Left lung (tissue), 10 donors: ENCODE data around the gene HEXIM1. TPM values are rescaled to one million over a fixed set of nuclear protein-coding genes. Genes with fewer than 3 reads are reported as not detected.
A peak's percentile ranks its signal among the peaks of the same experiment; 100 is the strongest.

Source experiments
- ATAC-seq: fragments of 200-7000 bp; cut with Tn5 transposase; one replicate; pipeline ENCODE4 v1.9.1; 2020; ENCODE audit warnings: moderate library complexity
- DNase-seq, 4 donors: peaks; one replicate each; pipeline ENCODE4 v3.0.0-alpha.2; 2013 to 2020
- H3K27ac ChIP-seq, 2 donors: fragments of 200-600 bp; sonication (generic) in 1 of 2; one replicate each; pipeline versions ENCODE4 v1.5.0 to v1.8.0; 2020 to 2021
- H3K27me3 ChIP-seq, 2 donors: fragments of 200-600 bp; sonication (generic) in 1 of 2; one replicate each; pipeline versions ENCODE4 v1.5.0 to v1.8.0; 2020 to 2021
- H3K36me3 ChIP-seq, 2 donors: fragments of 200-600 bp; sonication (generic) in 1 of 2; one replicate each; pipeline versions ENCODE4 v1.5.0 to v1.8.0; 2020 to 2021
- H3K4me1 ChIP-seq, 2 donors: fragments of 200-600 bp; one replicate each; pipeline ENCODE4 v1.8.0; 2021
- H3K4me3 ChIP-seq, 2 donors: fragments of 200-600 bp; sonication (generic) in 1 of 2; one replicate each; pipeline versions ENCODE4 v1.5.0 to v1.8.0; 2020 to 2021; ENCODE audit warnings: mild to moderate bottlenecking in 1 of 2
- H3K9me3 ChIP-seq, 2 donors: fragments of 200-600 bp; sonication (generic) in 1 of 2; one replicate each; pipeline versions ENCODE4 v1.5.0 to v1.8.0; 2020 to 2021
- intact Hi-C, 2 donors: fragments of 100-400 bp; cut with DNase I; formaldehyde crosslinking; loops; one replicate each; pipeline versions ENCODE4 v1.11.2 to v1.14.2; 2022
- polyA plus RNA-seq, 6 donors: library from polyadenylated mRNA; unstranded; fragments of 120-200 nt; gene quantifications; one replicate each; pipeline ENCODE4 v1.2.1, GENCODE V29; 2013; ENCODE audit not compliant: insufficient read length in 6 of 6
- total RNA-seq, 2 donors: library from RNA; stranded (reverse); fragmentation: NEBNext Ultra II Directional; extraction: Animal tissue kit (Norgen Biotek cat#: 25700); gene quantifications; one replicate each; pipeline ENCODE4 v1.2.1, GENCODE V29; 2021
- TF ChIP-seq, protein P1 (sequence below), 2 donors: fragments of 200-600 bp; sonication (generic) in 1 of 2; IDR thresholded peaks; one replicate each; pipeline versions ENCODE4 v1.5.0 to v1.8.0; 2021; ENCODE audit warnings: antibody characterized with exemption in 2 of 2
- donor health status: DM: no; HTN: yes; CAD: no.
- donor health status: DM: no; HTN: no; CAD: no.

HEXIM1 gene
- total and polyA plus RNA-seq, 8 donors = 27.3 to 41.5 (median 34.8) TPM

DNA sequence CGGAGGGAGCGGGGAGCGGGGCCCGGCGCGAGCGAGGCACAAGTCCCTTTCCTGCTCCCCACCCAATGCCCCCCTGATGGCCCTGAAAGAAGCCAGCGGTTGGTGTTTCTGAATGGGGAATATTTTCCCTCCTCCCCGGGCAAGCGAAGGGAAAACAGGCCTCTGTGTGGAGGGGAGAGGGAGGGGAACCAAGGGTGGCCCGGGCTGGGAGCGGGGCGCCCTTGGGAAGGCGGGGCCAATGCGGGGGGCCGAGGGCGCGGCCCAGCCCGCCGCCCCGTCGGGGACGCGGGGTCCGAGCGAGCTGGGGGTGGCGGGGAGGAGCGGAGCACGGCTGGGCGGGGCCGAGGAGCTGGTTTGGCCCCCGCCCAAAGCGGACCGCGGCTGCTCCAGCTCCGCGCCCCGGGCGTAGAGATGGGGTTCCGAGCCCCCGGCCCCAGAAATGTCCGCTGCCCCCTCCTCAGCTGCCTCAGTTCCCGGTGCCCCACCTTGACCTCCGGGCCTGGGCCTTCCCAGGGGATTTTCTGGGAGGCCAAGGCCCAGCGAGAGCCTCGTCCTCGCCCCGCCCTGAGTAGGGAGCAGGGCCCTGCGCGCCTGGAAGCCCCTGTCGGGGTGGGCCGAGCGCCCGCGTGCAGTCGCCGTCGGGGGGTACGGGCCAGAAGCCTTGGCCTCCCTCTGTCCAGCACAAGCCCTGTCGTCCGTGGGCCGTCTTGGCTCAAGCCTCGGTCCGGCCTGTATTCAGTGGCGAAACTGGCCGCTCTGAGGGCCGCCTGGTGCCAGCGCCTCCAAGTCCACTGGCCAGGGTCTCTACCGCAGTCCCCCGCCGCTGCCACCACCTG lies 3.9 kb upstream of the HEXIM1 start:
- intact Hi-C loops = no loop called here
- DNase-seq (peak in 3 of 4 donors; percentile 71 to 89 (median 76)), ATAC-seq (peak; percentile 6)

DNA sequence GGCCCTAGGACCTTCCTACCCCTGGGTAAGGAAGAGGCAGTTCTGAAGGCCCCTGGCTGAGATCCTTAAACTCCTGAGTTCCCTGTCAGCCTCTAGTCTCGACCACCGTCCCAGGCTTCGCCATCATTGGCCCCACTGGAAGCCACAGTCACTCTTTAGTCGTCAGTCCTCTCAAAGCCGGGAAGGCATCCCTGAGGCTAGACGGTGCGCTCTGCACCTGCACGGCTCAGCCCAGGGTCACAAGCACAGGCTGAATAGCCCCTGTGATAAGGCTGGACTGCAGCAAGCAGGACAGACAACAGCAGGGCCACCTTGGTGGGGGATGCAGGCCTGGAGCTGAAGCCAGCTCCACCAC lies 3.3 kb upstream of the HEXIM1 start:
- TF ChIP-seq, protein P1, sequence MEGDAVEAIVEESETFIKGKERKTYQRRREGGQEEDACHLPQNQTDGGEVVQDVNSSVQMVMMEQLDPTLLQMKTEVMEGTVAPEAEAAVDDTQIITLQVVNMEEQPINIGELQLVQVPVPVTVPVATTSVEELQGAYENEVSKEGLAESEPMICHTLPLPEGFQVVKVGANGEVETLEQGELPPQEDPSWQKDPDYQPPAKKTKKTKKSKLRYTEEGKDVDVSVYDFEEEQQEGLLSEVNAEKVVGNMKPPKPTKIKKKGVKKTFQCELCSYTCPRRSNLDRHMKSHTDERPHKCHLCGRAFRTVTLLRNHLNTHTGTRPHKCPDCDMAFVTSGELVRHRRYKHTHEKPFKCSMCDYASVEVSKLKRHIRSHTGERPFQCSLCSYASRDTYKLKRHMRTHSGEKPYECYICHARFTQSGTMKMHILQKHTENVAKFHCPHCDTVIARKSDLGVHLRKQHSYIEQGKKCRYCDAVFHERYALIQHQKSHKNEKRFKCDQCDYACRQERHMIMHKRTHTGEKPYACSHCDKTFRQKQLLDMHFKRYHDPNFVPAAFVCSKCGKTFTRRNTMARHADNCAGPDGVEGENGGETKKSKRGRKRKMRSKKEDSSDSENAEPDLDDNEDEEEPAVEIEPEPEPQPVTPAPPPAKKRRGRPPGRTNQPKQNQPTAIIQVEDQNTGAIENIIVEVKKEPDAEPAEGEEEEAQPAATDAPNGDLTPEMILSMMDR (IDR thresholded peaks at IDR 0.05) = no peak
- H3K27me3 ChIP-seq = no peaks in the 10 kb centered on the region
- no peak for ATAC-seq
- H3K4me3 ChIP-seq = peak overlapping the region in 1 of 2 donors; percentile 46
- intact Hi-C loops = no loop called here
- H3K9me3 ChIP-seq = no peaks in the 10 kb centered on the region
- peak overlapping the region; percentile 80 to 92 for H3K27ac ChIP-seq
- DNase-seq = peak in 1 of 4 donors; percentile 64
- H3K36me3 ChIP-seq = no peaks in the 10 kb centered on the region
- peaks cover 9 to 36% of the 10 kb centered on the region in 2 donors for H3K4me1 ChIP-seq

More for the DNA sequence above, 3.9 kb upstream of the HEXIM1 start:
- H3K27ac ChIP-seq = peak overlapping the region; percentile 80 to 92
- no peaks in the 10 kb centered on the region for H3K9me3 ChIP-seq
- TF ChIP-seq, protein P1 (IDR thresholded peaks at IDR 0.05) = no peak
- H3K27me3 ChIP-seq = no peaks in the 10 kb centered on the region
- peaks cover 9 to 36% of the 10 kb centered on the region in 2 donors for H3K4me1 ChIP-seq
- H3K4me3 ChIP-seq = peak overlapping the region; percentile 25 to 46
- H3K36me3 ChIP-seq = no peaks in the 10 kb centered on the region

DNA sequence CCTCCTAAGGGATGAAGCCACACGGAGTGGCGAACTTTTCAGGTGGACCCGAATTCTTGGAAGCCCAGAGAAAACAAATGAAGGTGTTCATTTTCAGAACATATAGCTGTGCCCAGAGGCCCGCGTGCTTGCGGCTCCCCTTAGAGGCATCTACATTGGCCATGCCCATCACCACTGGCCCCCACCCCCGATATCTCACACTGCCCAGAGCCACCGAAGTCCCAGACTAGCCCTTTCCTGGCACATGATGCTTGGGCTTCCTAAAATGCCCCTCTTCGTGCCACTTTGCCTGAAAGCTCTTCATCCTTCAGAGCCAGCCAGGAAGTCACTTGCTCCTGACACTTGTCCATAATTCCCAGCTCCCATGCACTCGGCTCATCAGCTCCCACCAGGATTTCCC lies 2.1 kb upstream of the HEXIM1 start:
- Histone ChIP-seq H3K27ac (peak overlapping the region in 1 of 2 donors; percentile 97), H3K36me3 (no peaks in the 10 kb centered on the region), H3K4me3 (no peak overlapping the region), H3K4me1 (peaks cover 11 to 46% of the 10 kb centered on the region in 2 donors), H3K27me3 (no peaks in the 10 kb centered on the region), H3K9me3 (no peaks in the 10 kb centered on the region)
- ATAC-seq (no peak), DNase-seq (peak in 2 of 4 donors; percentile 33 to 77)
- intact Hi-C loops = no loop called here
- TF ChIP-seq, protein P1 (IDR thresholded peaks at IDR 0.05) = no peak

DNA sequence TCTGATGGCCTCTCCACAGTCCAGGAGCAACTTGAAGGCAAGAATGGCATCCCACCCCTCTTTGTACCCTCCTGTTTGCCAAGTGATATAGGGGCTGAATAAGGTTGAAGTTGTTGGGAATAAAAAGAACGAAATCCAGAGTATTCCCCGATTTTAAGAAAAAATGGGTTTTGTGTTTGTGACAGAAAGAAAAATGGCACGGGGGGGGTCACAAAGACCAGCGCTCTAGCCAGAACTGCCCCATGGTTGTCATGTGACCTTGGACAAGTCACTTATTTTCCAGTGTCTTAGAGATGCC lies 1.7 kb upstream of the HEXIM1 start:
- intact Hi-C loops = no loop called here

More for the DNA sequence above, 1.7 kb upstream of the HEXIM1 start:
- no peaks in the 10 kb centered on the region for H3K27me3 ChIP-seq
- DNase-seq (no peak), ATAC-seq (no peak)
- peak overlapping the region in 1 of 2 donors; percentile 73 for H3K4me3 ChIP-seq
- H3K36me3 ChIP-seq = no peaks in the 10 kb centered on the region
- H3K27ac ChIP-seq = peak overlapping the region; percentile 95 to 97
- TF ChIP-seq, protein P1 (IDR thresholded peaks at IDR 0.05) = no peak
- H3K4me1 ChIP-seq = peaks cover 14 to 50% of the 10 kb centered on the region in 2 donors
- no peaks in the 10 kb centered on the region for H3K9me3 ChIP-seq
